GM19025 (cell line): ENCODE measurements around the gene TTLL7.
"Not testable (repeated sequence)": the region's sequence is repeated elsewhere in the genome, so short reads cannot be mapped to it uniquely, and the experiment has no call there.

Experiments used
- ATAC-seq: cut with Tn5 transposase; IDR thresholded peaks from one replicate; pipeline ENCODE4 v1.9.1; 2021; ENCODE audit warnings: mild to moderate bottlenecking, low read depth, moderate library complexity; ENCODE audit not compliant: unreplicated experiment

Gene TTLL7

GRCh38 chr1:83932693-83933092 lies 66.2 kb downstream of the TTLL7 start:
- ATAC-seq = no peak

DNA sequence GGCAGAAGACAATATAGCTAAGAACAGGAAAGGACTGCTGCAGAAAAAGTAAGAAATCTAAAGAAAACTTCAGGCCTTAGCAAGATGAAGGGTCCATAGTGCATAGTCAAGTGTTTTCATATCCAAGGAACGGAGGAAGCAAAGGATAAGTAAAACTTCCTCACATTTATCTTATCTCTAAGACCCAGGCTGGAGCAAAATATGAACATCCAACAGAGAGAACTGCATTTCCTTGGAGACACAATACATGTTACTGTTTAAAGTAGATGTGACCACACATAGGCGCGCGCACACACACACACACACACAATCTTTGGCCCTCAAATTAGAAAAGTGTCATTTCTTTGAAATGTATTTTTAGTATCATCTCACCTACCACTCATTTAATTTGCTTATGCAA lies 66.7 kb downstream of the TTLL7 start:
- no peak for ATAC-seq

DNA sequence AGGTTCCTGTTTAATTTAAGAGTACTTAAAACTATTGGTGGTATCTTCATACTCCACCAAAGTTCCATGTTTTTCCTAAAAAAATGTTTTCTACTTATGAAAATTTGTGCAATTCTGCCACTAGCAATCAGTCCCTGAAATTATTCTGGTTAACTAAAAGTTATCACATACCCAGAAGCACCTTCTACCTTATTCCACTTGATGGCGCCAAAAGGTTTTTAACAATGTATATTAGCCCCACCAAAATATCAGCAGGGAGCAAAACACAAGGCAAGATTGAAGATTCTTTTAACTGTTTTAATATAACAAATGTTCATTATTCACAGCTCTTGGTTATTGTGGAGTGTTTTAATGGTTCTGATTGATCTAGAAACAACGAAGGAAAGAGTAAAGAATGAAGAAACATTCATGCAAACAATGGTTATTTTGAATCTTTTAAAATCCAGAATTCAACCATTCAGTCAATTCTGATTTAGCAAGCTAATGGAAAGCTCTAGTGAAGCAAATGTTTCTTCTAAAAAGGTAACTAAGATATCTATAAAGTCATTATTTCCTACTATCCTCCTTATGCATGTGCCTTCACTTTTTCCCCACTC lies 67.2 kb downstream of the TTLL7 start:
- ATAC-seq = no peak

- no peak for ATAC-seq
Measured at GRCh38 chr1:83929184-83929583, 69.7 kb downstream of the TTLL7 start.

DNA sequence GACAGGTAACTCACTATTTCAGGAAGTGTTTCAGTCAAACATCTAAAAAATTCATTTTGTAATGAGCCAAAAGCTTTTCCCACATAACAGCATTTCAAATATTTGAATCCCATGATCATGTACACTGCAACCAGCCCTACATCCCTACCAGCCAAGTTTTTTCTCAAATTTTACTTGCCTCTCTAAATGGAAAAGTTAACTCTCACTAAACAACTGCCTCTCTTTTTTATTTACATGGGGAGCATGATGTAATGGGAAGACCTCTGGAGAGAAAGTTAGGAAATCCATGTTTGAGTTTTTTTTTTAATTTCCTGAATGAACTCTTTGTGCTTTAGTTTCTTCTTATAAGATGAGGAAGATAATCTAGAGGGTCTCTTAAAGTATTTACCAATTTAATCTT lies 70.5 kb downstream of the TTLL7 start:
- no peak for ATAC-seq

GRCh38 chr1:83927701-83928100 lies 71.2 kb downstream of the TTLL7 start:
- ATAC-seq = no peak

GRCh38 chr1:83927061-83927460 lies 71.9 kb downstream of the TTLL7 start:
- no peak for ATAC-seq

GRCh38 chr1:83923553-83923952 lies 75.4 kb downstream of the TTLL7 start:
- no peak for ATAC-seq

GRCh38 chr1:83922431-83922830 lies 76.5 kb downstream of the TTLL7 start:
- ATAC-seq = no peak

GRCh38 chr1:83920320-83920719 lies 78.6 kb downstream of the TTLL7 start:
- no peak for ATAC-seq

GRCh38 chr1:83919872-83920271 lies 79.1 kb downstream of the TTLL7 start:
- ATAC-seq = no peak

DNA sequence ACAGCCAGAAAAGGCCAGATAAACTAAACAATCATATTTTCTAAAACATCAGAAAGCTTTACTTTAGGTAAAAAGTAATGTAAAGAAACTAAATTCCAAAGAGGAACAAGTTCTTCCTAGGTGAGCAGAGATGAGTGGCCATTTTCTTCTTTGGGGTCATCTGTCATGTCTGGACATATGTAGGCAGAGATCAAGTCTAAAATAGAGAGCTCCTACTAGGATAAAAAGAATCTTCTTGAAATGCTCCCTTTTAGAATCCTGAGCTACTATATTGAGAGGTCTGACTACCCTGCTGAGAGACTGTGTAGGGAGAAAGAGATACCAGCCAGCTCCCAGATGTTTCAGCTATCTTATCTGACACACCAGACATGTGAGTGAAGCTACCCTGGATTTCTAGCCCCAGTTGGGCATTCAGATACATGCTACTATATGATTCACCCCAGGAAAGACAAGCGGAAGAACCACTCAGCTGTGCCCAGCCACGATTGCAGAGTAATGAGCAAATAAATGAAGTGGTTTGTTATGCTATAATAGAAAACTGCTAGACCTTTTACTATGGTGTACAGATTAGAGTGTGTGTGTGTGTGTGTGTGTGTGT lies 80.1 kb downstream of the TTLL7 start:
- ATAC-seq = no peak

DNA sequence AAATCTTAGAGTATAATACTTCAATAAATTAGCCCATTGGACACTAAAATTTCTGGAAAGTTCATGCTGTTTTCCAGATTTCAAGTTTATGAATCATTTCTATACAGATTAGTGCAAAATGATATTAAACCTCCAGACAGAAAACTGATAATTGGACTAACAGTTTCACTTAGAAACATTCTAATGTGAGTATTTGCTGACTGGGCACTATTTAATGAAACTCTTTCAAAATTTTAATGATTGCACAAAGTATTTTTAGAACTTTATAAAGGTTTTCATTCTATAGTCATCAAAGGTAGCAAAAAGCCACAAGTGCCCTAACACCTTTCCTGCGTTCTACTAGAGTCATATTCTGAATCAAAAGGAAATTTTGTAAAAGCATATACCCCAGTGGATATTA lies 81.0 kb downstream of the TTLL7 start:
- no peak for ATAC-seq

GRCh38 chr1:83916094-83916493 lies 82.8 kb downstream of the TTLL7 start:
- ATAC-seq = not testable (repeated sequence)

GRCh38 chr1:83912876-83913275 lies 86.1 kb downstream of the TTLL7 start:
- no peak for ATAC-seq

DNA sequence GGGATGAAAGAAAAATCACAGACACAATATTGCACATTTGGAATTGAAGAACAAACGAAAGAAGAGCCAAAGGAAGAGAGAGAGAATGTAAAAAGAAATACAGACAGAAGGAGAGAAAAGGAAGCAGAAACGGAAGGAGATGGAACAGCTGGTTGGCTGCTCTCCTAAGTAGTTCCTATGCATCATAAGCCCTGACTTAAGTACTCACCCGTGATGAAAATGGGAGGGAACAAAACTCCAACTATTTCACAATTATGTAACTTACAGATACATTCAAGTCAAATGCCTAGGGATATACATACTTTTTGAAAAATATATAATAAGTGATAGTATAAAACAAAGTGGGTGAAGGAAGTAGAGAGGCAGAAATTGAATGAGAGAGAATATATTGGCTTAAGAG lies 88.5 kb downstream of the TTLL7 start:
- ATAC-seq = no peak

- no peak for ATAC-seq
Measured at GRCh38 chr1:83909687-83910086, 89.2 kb downstream of the TTLL7 start.

DNA sequence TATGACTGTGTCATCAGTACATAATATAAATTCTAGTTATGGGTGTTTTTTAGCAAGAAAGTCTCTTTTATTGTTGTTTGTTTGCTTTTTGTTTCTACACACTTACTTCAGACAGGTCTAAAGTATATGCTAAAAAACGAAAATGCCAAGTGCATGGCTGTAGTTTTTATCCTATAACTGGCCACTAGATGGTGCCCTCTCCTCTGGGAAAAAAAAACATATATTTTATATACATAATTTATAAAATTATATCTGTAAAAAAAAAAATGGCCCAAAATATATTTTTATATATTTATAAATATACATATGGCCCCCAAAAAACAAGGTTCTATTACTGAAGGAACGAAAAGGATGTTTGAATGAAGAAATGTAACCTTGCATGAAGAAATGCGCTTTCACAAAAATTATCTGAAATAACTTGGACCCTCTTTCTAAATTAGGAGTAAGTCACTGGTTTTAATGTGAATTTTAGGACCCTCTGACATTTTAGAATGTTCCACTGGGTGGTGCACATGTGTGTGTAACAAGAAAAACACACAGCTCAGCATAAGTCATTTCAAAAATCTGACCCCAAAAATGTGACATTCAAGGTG lies 93.5 kb downstream of the TTLL7 start:
- no peak for ATAC-seq

- ATAC-seq = no peak
Measured at GRCh38 chr1:83901547-83902155, 97.3 kb downstream of the TTLL7 start.

- ATAC-seq = no peak
Measured at GRCh38 chr1:83900524-83900923, 98.4 kb downstream of the TTLL7 start.

GRCh38 chr1:83897516-83897915 lies 101.4 kb downstream of the TTLL7 start:
- ATAC-seq = no peak

DNA sequence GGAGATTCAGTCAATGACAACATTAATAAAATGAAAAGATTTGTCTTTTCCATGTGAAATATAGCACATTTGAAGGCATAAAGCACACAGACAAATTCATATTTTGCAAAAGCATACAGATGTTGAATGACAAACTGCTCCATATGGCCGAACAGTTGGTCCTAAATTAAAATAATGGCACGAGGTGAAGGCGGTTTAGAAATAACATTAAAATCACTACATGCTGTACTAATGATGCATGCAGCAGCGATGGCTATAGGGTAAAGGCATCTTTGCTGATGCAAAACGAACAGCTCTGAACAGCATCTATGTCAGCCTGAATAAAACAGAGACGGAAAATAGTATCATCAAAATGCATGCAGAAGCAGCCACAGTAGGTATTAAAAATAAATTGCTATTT lies 102.6 kb downstream of the TTLL7 start:
- no peak for ATAC-seq
